Central memory CD4-positive, alpha-beta T cell (primary cell): ENCODE results near the gene BANP.
"Not testable (repeated sequence)": the region's sequence is repeated elsewhere in the genome, so short reads cannot be mapped to it uniquely, and the experiment has no call there.

Source experiments
- DNase-seq: peaks from one replicate; pipeline ENCODE4 v3.0.0; 2022

BANP gene

GRCh38 chr16:87970186-87970585, 19.0 kb downstream of the BANP start:
- DNase-seq = no peak

DNA sequence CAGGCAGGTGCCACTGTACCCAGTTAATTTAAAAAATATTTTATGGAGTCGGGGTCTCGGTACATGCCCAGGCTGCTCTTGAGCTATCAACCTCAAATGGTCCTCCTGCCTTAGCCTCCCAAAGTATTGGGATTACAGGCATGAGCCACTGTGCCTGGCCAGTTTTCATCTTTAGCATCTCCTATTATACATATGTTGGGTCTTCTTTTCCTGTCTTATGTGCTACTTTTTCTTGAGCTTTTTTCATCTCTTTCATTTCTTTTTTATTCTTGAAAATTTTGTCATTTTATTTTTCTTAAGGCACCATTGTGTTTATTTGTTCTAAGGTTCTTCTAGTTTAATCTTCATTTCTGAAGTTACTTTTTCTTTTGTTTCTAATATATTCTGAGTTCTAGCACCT, 20.7 kb downstream of the BANP start:
- no peak for DNase-seq

DNA sequence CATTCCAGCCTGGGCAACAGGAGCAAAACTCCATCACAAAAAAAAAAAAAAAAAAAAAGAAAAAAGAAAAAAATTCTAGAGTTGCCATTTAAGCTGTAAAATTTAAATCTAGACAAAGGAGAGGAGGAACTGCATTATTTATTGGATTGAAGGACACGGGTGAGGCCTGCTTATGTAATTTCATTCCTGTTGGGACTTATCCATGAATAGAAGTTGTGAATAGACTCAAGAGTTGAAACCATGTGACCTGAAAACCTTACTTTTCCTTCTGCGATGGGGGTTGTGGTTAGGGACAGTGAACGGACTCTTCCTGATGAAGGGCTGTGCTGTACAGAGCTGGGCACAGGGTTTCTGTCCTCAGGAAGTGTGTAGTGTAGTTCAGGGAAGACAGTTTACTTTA, 22.5 kb downstream of the BANP start:
- no peak for DNase-seq

DNA sequence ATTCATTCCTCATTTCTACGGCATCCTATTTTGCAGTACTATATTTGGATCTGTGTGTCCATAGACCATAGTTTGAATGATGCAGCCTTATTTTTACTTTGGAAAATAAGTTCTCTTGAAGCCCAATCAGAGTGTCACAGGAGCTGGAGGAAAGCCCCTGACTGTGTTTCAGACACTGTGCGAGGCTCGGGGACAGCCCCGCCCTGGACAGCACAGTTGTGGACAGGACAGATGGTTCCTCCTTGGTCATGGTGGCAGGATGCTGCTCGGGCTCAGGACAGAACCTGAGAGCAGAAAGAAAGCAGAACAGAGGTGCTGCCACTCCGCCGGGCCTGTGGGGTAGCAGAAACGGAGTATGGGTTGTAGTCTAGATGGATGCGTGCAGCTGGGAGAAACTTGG, 22.9 kb downstream of the BANP start:
- DNase-seq = no peak

- DNase-seq = no peak
These were observed 25.4 kb downstream of the BANP start for GRCh38 chr16:87976665-87977064.

- no peak for DNase-seq
These were observed 26.9 kb downstream of the BANP start for GRCh38 chr16:87978127-87978526.

DNA sequence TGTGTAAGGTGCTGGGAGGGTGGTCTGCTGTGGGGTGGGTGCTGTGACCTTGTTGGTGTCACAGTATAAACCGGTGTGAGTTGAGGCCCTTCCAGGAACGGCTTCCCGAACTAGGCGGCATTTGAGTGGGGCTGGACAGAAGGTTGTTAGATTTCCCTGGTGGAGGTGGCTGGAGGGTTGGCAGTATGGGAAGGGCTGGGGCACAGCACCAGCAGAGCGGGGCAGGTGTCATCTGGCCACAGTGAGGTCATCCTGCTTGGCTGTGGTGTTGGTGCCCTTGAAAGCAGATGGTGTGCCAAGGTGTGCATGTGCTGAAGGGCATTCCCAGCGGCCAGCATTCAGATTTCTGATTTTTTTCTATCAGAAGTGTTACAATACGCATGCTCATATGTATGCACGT, 28.1 kb downstream of the BANP start:
- no peak for DNase-seq

GRCh38 chr16:87979911-87980630, 28.8 kb downstream of the BANP start:
- not testable (repeated sequence) for DNase-seq

- DNase-seq = peak; percentile 14
These were observed 30.1 kb downstream of the BANP start for GRCh38 chr16:87981376-87981775.

GRCh38 chr16:87982581-87983041, 31.4 kb downstream of the BANP start:
- DNase-seq = no peak

- not testable (repeated sequence) for DNase-seq
These were observed 32.0 kb downstream of the BANP start for GRCh38 chr16:87983072-87983736.

DNA sequence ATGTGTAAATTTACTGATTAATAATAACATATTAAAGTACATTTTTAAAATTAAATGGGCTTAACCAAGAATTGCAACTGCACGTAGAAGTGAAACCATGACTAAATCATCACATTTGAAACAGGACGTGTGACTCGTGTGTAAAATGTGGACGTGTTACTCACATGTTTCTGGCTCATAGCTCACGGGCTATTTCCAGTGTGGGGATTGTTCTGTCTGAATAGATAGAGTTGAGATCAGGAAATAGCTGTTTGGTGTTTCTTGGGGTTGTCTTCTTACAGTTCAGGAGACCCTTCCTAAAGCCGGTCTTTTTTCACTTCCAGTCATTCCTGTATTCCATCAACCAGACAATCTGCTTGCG, 32.5 kb downstream of the BANP start:
- DNase-seq = not testable (repeated sequence)

- DNase-seq = not testable (repeated sequence)
These were observed 32.9 kb downstream of the BANP start for GRCh38 chr16:87984180-87984579.

GRCh38 chr16:87984632-87985267, 33.5 kb downstream of the BANP start:
- no peak for DNase-seq

- DNase-seq = not testable (repeated sequence)
These were observed 34.3 kb downstream of the BANP start for GRCh38 chr16:87985493-87985892.

DNA sequence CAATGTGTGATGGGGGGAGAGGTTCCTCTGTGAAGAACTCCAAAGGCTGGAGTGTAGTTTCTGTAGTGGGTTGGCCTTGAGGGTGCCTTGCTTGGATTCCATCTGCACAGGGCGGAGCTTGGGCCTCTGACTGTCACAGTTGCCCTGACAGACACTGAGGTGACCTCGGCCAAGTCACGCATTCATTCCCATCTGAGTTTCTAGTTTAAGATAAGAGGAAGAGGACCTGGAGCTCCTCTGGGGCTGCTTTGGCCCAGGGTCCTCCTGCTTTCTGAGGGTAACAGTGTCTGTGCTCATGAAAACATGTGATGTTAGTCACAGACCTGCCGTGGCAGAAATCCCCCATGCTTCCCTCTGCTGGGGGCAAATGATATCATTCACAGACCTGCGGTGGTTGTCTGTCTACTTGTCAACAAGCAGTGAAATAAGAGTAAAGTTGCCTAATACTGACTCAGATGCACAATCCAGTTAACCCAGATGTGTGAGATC, 35.2 kb downstream of the BANP start:
- DNase-seq = not testable (repeated sequence)

DNA sequence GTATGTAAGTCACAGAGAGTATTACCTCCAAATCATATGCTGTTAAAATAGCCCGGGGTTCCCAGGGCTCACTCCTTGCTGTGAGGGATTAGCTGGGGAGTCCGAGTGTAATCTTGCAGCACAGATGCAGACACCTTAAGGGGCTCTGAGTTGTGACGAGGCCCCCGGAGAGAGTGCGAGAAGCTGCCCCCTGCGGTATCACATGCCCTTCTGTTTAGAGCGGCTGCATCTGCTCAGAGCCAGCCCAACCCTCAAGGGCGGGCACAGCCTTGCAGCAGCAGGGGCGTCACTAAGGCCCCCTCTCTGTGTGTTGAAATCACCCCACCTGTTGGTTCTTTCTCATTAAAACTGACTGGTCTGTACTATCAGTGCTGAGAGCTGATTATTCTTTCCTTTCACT, 37.4 kb downstream of the BANP start:
- not testable (repeated sequence) for DNase-seq

- DNase-seq = not testable (repeated sequence)
These were observed 39.0 kb downstream of the BANP start for GRCh38 chr16:87990254-87990653.

- DNase-seq = not testable (repeated sequence)
These were observed 40.9 kb downstream of the BANP start for GRCh38 chr16:87992142-87992541.

GRCh38 chr16:87993901-87994300, 42.7 kb downstream of the BANP start:
- no peak for DNase-seq

- DNase-seq = no peak
These were observed 44.4 kb downstream of the BANP start for GRCh38 chr16:87995644-87996043.

DNA sequence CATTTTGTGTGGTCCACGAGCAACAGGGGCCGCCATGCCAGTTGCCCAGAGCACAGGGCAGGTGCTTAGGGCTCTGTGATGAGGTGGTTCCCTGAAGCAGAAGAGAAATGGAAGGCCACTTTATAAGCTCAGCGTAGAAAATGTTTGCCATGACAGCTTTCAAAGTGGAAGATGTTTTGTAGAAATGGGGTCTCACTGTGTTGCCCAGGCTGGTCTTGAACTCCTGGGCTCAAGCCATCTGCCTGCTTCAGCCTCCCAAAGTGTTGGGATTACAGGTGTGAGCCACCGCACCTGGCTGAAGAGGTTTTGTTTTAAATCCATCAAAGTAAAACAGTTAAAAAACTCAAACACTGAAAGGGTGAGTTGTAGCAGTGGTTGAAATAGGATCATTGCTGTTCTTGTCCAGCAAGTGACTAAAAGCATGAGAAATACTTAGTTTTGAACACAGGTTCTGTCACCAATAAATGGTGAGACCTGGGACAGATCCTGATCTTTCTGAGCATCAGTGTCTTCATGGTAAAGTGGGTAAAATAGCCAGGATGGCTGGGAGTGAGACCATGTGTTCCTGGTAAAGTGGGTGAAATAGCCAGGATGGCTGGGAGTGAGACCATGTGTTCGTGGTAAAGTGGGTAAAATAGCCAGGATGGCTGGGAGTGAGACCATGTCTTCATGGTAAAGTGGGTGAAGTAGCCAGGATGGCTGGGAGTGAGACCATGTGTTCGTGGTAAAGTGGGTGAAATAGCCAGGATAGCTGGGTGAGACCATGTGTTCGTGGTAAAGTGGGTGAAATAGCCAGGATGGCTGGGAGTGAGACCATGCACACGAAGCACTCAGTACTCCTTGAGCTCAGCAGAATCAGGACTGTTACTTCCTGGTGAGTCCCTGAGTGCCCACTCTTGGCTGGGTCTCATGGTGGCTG, 46.0 kb downstream of the BANP start:
- DNase-seq = no peak
